ENCODE measurements around the gene TADA2B.

TADA2B gene

GRCh38 chr4:7059662-7060061 lies 16.5 kb downstream of the TADA2B start:
- H3K36me3 ChIP-seq (ENCODE audit: insufficient read depth, insufficient read length, low read length) = peaks cover 82% of the 10 kb centered on the region
- H3K9ac ChIP-seq (ENCODE audit: insufficient read length, low read depth) = no peak overlapping the region
- H3K4me3 ChIP-seq (ENCODE audit: insufficient read length, low read depth) = no peak overlapping the region
- no peak for DNase-seq (ENCODE audit: low read depth, low spot score)
- H3K9me3 ChIP-seq (ENCODE audit: insufficient read depth, low read length) = no peaks in the 10 kb centered on the region
- H3K27me3 ChIP-seq (ENCODE audit: insufficient read depth, insufficient read length) = no peaks in the 10 kb centered on the region
- no peaks in the 10 kb centered on the region for H3K4me1 ChIP-seq (ENCODE audit: insufficient read depth, insufficient read length)
- TF ChIP-seq ZNF274 (IDR thresholded peaks at IDR 0.05; ENCODE audit: low read depth, low read length) (no peak), SUZ12 (IDR thresholded peaks at IDR 0.05; ENCODE audit: extremely low read depth, insufficient read depth, insufficient read length) (no peak), YY1 (IDR thresholded peaks at IDR 0.05; ENCODE audit: insufficient read depth, insufficient read length) (no peak)

DNA sequence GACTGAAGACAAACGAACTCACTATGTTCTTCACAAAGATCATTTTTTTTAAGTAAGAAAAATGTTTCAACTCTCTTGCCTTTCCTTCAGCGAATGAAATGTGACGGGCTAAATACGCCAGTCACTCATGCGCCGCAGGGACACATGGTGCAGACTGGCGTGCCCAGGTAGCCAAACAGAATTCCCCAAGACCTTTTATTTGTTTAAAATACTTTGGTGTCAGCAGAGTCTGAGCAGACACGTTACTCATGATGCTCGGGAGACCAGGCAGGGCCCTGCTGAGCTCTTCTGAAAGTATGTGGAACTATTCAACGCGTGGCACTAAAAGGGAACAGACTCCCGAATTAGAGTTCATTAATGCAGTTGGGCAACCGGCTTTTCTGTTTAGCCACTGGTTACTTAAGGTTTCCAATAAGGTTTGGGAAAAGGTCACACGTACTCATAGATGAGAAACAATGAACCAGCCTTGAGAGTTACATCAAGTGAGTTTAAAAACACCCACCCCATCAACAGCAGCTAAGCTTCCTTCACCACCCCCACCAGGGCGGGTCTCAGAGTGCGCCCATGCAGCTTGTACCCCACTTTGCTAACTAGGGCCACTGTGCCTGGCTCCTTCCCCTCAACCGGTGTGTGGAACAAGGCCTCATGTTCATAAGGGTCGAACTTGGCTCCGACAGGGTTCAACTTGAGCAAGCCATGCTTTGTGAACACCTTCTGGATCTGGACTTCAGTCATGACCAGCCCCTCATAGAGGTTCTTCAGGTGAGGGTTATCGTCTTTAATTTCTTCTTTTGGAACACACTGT lies 17.4 kb downstream of the TADA2B start:
- Histone ChIP-seq H3K4me1 (ENCODE audit: insufficient read depth, insufficient read length) (no peaks in the 10 kb centered on the region), H3K9me3 (ENCODE audit: insufficient read depth, low read length) (no peaks in the 10 kb centered on the region), H3K27me3 (ENCODE audit: insufficient read depth, insufficient read length) (no peaks in the 10 kb centered on the region), H3K4me3 (ENCODE audit: insufficient read length, low read depth) (no peak overlapping the region), H3K9ac (ENCODE audit: insufficient read length, low read depth) (no peak overlapping the region), H3K36me3 (ENCODE audit: insufficient read depth, insufficient read length, low read length) (peaks cover 84% of the 10 kb centered on the region)
- no peak for TF ChIP-seq YY1 (IDR thresholded peaks at IDR 0.05; ENCODE audit: insufficient read depth, insufficient read length)
- TF ChIP-seq SUZ12 (IDR thresholded peaks at IDR 0.05; ENCODE audit: extremely low read depth, insufficient read depth, insufficient read length) = no peak
- TF ChIP-seq ZNF274 (IDR thresholded peaks at IDR 0.05; ENCODE audit: low read depth, low read length) = no peak
- no peak for DNase-seq (ENCODE audit: low read depth, low spot score)

GRCh38 chr4:7061815-7062214 lies 18.6 kb downstream of the TADA2B start:
- DNase-seq (ENCODE audit: low read depth, low spot score) = no peak
- Histone ChIP-seq H3K4me1 (ENCODE audit: insufficient read depth, insufficient read length) (peaks cover 4% of the 10 kb centered on the region), H3K9ac (ENCODE audit: insufficient read length, low read depth) (no peak overlapping the region), H3K27me3 (ENCODE audit: insufficient read depth, insufficient read length) (no peaks in the 10 kb centered on the region), H3K4me3 (ENCODE audit: insufficient read length, low read depth) (no peak overlapping the region), H3K9me3 (ENCODE audit: insufficient read depth, low read length) (no peaks in the 10 kb centered on the region), H3K36me3 (ENCODE audit: insufficient read depth, insufficient read length, low read length) (peaks cover 80% of the 10 kb centered on the region)
- no peak for TF ChIP-seq YY1 (IDR thresholded peaks at IDR 0.05; ENCODE audit: insufficient read depth, insufficient read length)
- no peak for TF ChIP-seq SUZ12 (IDR thresholded peaks at IDR 0.05; ENCODE audit: extremely low read depth, insufficient read depth, insufficient read length)
- no peak for TF ChIP-seq ZNF274 (IDR thresholded peaks at IDR 0.05; ENCODE audit: low read depth, low read length)

GRCh38 chr4:7062816-7063215 lies 19.6 kb downstream of the TADA2B start:
- DNase-seq (ENCODE audit: low read depth, low spot score) = no peak
- Histone ChIP-seq H3K9me3 (ENCODE audit: insufficient read depth, low read length) (no peaks in the 10 kb centered on the region), H3K27me3 (ENCODE audit: insufficient read depth, insufficient read length) (no peaks in the 10 kb centered on the region), H3K4me3 (ENCODE audit: insufficient read length, low read depth) (no peak overlapping the region), H3K9ac (ENCODE audit: insufficient read length, low read depth) (no peak overlapping the region), H3K36me3 (ENCODE audit: insufficient read depth, insufficient read length, low read length) (peaks cover 80% of the 10 kb centered on the region), H3K4me1 (ENCODE audit: insufficient read depth, insufficient read length) (peaks cover 4% of the 10 kb centered on the region)
- no peak for TF ChIP-seq ZNF274 (IDR thresholded peaks at IDR 0.05; ENCODE audit: low read depth, low read length)
- TF ChIP-seq YY1 (IDR thresholded peaks at IDR 0.05; ENCODE audit: insufficient read depth, insufficient read length) = no peak
- no peak for TF ChIP-seq SUZ12 (IDR thresholded peaks at IDR 0.05; ENCODE audit: extremely low read depth, insufficient read depth, insufficient read length)

- Histone ChIP-seq H3K36me3 (ENCODE audit: insufficient read depth, insufficient read length, low read length) (peaks cover 78% of the 10 kb centered on the region), H3K9ac (ENCODE audit: insufficient read length, low read depth) (no peak overlapping the region), H3K27me3 (ENCODE audit: insufficient read depth, insufficient read length) (no peaks in the 10 kb centered on the region), H3K4me1 (ENCODE audit: insufficient read depth, insufficient read length) (peaks cover 4% of the 10 kb centered on the region), H3K9me3 (ENCODE audit: insufficient read depth, low read length) (no peaks in the 10 kb centered on the region), H3K4me3 (ENCODE audit: insufficient read length, low read depth) (no peak overlapping the region)
- no peak for DNase-seq (ENCODE audit: low read depth, low spot score)
- TF ChIP-seq YY1 (IDR thresholded peaks at IDR 0.05; ENCODE audit: insufficient read depth, insufficient read length) (no peak), ZNF274 (IDR thresholded peaks at IDR 0.05; ENCODE audit: low read depth, low read length) (no peak), SUZ12 (IDR thresholded peaks at IDR 0.05; ENCODE audit: extremely low read depth, insufficient read depth, insufficient read length) (no peak)
Measured at GRCh38 chr4:7063362-7063761, 20.2 kb downstream of the TADA2B start.

DNA sequence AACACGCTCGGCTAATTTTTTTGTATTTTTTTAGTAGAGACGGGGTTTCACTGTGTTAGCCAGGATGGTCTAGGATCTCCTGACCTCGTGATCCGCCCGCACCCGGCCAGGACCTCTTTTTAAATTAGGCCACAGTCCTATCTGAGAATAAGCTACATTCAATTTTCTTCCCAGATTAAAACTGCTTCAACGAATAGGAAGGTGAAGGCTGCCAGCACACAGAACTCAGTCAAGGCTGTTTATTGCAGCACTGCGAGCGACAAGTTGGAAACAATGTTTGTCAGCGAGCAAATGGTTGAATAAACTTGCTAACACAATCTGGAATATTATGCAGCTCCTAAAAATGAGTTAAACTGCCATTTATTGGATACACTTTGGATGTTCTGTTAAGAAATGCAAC lies 22.8 kb downstream of the TADA2B start:
- TF ChIP-seq ZNF274 (IDR thresholded peaks at IDR 0.05; ENCODE audit: low read depth, low read length) (no peak), SUZ12 (IDR thresholded peaks at IDR 0.05; ENCODE audit: extremely low read depth, insufficient read depth, insufficient read length) (no peak), YY1 (IDR thresholded peaks at IDR 0.05; ENCODE audit: insufficient read depth, insufficient read length) (no peak)
- Histone ChIP-seq H3K4me1 (ENCODE audit: insufficient read depth, insufficient read length) (peaks cover 4% of the 10 kb centered on the region), H3K9ac (ENCODE audit: insufficient read length, low read depth) (no peak overlapping the region), H3K4me3 (ENCODE audit: insufficient read length, low read depth) (no peak overlapping the region), H3K9me3 (ENCODE audit: insufficient read depth, low read length) (no peaks in the 10 kb centered on the region), H3K36me3 (ENCODE audit: insufficient read depth, insufficient read length, low read length) (peaks cover 52% of the 10 kb centered on the region), H3K27me3 (ENCODE audit: insufficient read depth, insufficient read length) (peaks cover 12% of the 10 kb centered on the region)
- no peak for DNase-seq (ENCODE audit: low read depth, low spot score)

DNA sequence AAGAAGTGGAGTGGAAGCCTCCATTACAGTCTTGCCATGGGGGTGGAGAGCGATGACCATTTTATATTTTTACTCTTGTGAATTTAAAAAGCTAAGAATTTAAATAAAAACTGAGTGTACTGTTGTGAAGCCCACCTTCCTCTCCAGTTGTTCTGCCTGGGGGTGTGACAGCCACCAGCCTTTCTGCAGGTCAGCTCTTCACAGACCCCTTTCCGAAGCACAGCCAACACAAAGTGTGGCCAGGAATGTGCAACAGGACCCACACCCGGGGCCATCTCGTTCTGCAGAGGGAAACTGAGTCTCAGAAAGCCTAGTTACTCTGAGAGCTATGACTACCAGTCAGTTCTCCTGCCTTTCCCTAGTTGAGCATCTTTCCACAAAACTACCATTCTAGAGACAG lies 23.3 kb downstream of the TADA2B start:
- Histone ChIP-seq H3K9me3 (ENCODE audit: insufficient read depth, low read length) (no peaks in the 10 kb centered on the region), H3K9ac (ENCODE audit: insufficient read length, low read depth) (peak overlapping the region; percentile 95), H3K36me3 (ENCODE audit: insufficient read depth, insufficient read length, low read length) (peaks cover 48% of the 10 kb centered on the region), H3K27me3 (ENCODE audit: insufficient read depth, insufficient read length) (peaks cover 12% of the 10 kb centered on the region), H3K4me1 (ENCODE audit: insufficient read depth, insufficient read length) (peaks cover 4% of the 10 kb centered on the region), H3K4me3 (ENCODE audit: insufficient read length, low read depth) (peak overlapping the region; percentile 85)
- TF ChIP-seq SUZ12 (IDR thresholded peaks at IDR 0.05; ENCODE audit: extremely low read depth, insufficient read depth, insufficient read length) (no peak), YY1 (IDR thresholded peaks at IDR 0.05; ENCODE audit: insufficient read depth, insufficient read length) (no peak), ZNF274 (IDR thresholded peaks at IDR 0.05; ENCODE audit: low read depth, low read length) (no peak)
- DNase-seq (ENCODE audit: low read depth, low spot score) = no peak

Measured in NT2/D1 (cell line).